HG03442 (cell line): Measurements from ENCODE around the gene SLC35A5.

Experiments
- ATAC-seq: cut with Tn5 transposase; IDR thresholded peaks from one replicate; pipeline ENCODE4 v1.9.1; 2021; ENCODE audit warnings: mild to moderate bottlenecking, moderate library complexity; ENCODE audit not compliant: unreplicated experiment

The SLC35A5 gene

DNA sequence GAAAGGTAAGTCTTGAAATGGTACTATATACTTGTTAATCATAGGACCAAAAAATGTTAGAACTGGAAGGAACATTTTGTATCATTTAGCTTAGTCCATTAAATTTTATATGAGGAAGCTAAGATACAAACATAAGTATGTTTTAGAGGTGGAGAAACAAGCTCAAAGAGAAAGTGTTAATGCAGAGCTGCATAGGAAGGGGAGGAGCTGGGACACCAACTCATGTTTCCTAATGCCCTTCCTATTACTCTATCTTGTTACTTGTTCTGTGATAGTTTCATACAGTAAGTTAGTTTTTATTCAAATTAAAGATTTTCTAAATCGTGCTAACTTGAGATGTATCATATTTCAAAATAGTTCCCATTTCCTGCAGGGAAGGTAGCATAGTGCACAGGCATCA lies 7.4 kb downstream of the SLC35A5 start:
- no peak for ATAC-seq

GRCh38 chr3:112572701-112573100 lies 10.9 kb downstream of the SLC35A5 start:
- no peak for ATAC-seq

- no peak for ATAC-seq
These were observed 17.4 kb downstream of the SLC35A5 start for GRCh38 chr3:112579232-112579631.

- no peak for ATAC-seq
These were observed 17.9 kb downstream of the SLC35A5 start for GRCh38 chr3:112579697-112580096.

GRCh38 chr3:112582244-112582874 lies 20.5 kb downstream of the SLC35A5 start:
- ATAC-seq, result no peak

- ATAC-seq, result no peak
These were observed 21.3 kb downstream of the SLC35A5 start for GRCh38 chr3:112583105-112583504.

- no peak for ATAC-seq
These were observed 23.9 kb downstream of the SLC35A5 start for GRCh38 chr3:112585782-112586181.

DNA sequence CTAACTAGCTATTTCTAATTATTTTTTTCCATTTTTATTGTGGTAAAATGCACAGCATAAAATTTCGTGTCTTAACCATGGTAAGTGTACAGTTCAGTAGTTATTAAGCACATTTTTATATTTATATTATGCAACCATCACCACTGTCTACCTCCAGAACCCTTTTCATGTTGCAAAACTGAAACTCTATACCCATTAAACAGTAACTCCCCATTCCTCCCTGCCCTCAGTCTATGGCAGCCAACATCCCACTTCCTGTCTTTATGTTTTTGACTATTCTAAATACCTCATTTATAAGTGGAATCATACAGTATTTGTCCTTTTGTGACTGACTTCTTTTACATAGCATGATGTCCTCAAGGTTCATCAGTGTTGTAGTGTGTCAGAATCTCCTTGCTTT lies 25.5 kb downstream of the SLC35A5 start:
- ATAC-seq, result no peak

GRCh38 chr3:112593258-112593657 lies 31.4 kb downstream of the SLC35A5 start:
- no peak for ATAC-seq

GRCh38 chr3:112594856-112595255 lies 33.0 kb downstream of the SLC35A5 start:
- ATAC-seq, result no peak

- no peak for ATAC-seq
These were observed 36.1 kb downstream of the SLC35A5 start for GRCh38 chr3:112597945-112598344.

GRCh38 chr3:112598731-112599130 lies 36.9 kb downstream of the SLC35A5 start:
- ATAC-seq, result no peak

- no peak for ATAC-seq
These were observed 40.5 kb downstream of the SLC35A5 start for GRCh38 chr3:112602217-112602838.

DNA sequence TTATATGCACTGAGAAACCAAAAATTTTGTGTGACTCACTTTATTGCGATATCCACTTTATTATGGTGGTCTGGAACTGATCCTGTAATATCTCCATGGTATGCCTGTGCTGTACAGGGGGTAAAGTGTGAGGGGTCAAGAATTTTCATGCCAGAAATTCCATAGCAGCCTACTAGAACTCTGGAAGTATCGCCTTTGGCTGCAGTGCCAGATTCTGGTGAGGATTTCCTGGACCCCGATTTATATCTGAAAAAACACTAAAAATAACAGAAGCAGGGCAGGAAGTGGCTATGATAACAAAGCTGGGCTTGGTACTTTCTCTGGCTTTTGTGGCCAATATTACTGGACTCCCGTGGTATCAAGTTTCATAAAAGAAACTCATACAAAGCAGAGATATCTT lies 42.7 kb downstream of the SLC35A5 start:
- no peak for ATAC-seq

DNA sequence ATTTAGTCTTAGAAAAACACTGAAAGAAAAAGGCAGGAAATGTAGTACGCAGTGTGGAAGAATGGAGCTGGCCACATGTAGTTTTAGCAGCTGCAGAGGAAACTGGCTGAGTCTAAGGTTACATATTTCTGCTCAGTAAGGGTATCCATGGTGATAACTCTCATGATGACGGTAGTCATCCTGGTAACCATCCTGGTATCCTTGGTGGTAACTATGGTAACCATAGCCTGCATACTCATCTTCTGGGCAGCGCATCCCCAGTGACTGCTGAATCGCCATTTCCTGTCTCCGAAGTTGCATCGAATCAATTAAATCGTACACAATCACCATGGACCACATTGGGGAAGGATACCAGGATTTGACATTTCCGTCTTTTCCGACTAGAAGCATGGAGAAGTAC lies 43.4 kb downstream of the SLC35A5 start:
- ATAC-seq, result no peak

DNA sequence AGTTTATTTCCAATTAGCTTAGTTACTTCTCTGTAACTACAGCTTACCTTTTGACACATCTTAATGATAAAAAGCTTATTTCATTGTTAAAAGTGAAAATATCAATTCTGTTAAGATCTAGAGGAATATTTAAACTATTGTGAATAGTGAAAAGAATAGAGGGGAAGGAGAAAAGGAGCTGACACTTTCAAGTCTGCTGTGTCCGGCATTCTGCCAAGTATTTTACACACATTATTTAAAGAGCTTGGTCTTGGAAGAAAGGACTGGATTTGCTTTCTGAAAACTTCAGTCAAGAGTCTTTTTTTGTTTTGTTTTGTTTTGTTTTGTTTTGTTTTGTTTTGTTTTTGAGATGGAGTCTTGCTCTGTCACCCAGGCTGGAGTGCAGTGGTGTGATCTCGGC lies 44.3 kb downstream of the SLC35A5 start:
- ATAC-seq, result no peak

DNA sequence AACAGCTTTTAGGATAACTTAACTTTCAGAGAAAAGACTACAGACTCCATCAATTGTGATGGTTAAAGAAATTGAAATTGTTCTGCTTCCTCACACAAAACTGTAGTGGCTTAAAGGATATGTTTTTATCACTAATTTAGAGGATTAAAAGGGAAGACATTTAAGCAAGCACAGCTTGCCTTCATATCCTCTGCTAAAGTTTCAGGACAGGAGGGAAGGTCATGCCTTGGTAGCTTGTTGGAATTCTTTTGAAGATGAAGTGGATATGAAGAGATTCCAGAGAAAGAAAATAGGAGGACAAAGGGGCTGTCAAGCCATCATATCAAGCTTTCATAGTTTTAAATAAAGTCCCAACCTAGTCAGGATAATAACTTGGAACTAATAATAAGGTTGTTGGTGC lies 46.0 kb downstream of the SLC35A5 start:
- ATAC-seq, result no peak

- ATAC-seq, result no peak
These were observed 48.3 kb downstream of the SLC35A5 start for GRCh38 chr3:112610121-112610520.

GRCh38 chr3:112611752-112612515 lies 50.1 kb downstream of the SLC35A5 start:
- ATAC-seq, result no peak

- no peak for ATAC-seq
These were observed 54.3 kb downstream of the SLC35A5 start for GRCh38 chr3:112615989-112616731.

GRCh38 chr3:112617285-112617684 lies 55.4 kb downstream of the SLC35A5 start:
- ATAC-seq, result no peak
